Suprapubic skin (tissue), 4 donors: ENCODE data around the gene LRRC51.
"Not testable (repeated sequence)": the region's sequence is repeated elsewhere in the genome, so short reads cannot be mapped to it uniquely, and the experiment has no call there.

Experiments
- CTCF ChIP-seq, 2 donors: fragments of 200-600 bp in 1 of 2; fragments of 450-650 bp in 1 of 2; sonication (generic) in 1 of 2; IDR thresholded peaks; one replicate each; pipeline ENCODE4 v1.5.1; 2016 to 2019; ENCODE audit warnings: antibody characterized with exemption in 2 of 2, mild to moderate bottlenecking in 1 of 2, moderate library complexity in 1 of 2
- EP300 ChIP-seq: sonication (generic); formaldehyde crosslinking; IDR thresholded peaks from one replicate; pipeline ENCODE4 v1.6.1; 2017; ENCODE audit warnings: antibody characterized with exemption
- POLR2A ChIP-seq, 2 donors: fragments of 450-650 bp; IDR thresholded peaks; one replicate each; pipeline ENCODE4 v1.6.1; 2017; ENCODE audit warnings: antibody characterized with exemption in 2 of 2, mild to moderate bottlenecking in 2 of 2, moderate library complexity in 2 of 2
- POLR2AphosphoS5 ChIP-seq, 3 donors: sonication (generic); formaldehyde crosslinking; IDR thresholded peaks; one replicate each; pipeline ENCODE4 v1.6.1; 2017; ENCODE audit warnings: antibody characterized with exemption in 3 of 3

- TF ChIP-seq CTCF (IDR thresholded peaks at IDR 0.05); POLR2A (IDR thresholded peaks at IDR 0.05); POLR2AphosphoS5 (IDR thresholded peaks at IDR 0.05); EP300: not testable (repeated sequence)
These were observed 54.8 kb downstream of the LRRC51 start, which contains the start of gene FOLR3 for GRCh38 chr11:72135473-72135872.
